A549 (cell line): ENCODE results near the gene TULP1. TPM values are rescaled to one million over a fixed set of nuclear protein-coding genes. Genes with fewer than 3 reads are reported as not detected.

Experiments
- ATAC-seq, 2 experiments: fragments of 200-7000 bp in 1 of 2; fragments of >200 bp in 1 of 2; cut with Nextera tagmentation in 1 of 2; cut with Tn5 transposase in 1 of 2; 3 replicates each; pipeline versions ENCODE4 v1.8.0 to v1.9.1; 2018 to 2020; ENCODE audit warnings: mild to moderate bottlenecking in 1 of 2, moderate library complexity in 1 of 2
- CTCF ChIA-PET: fragments of 300-600 bp; sonication (Branson Sonifier 250); formaldehyde crosslinking; extraction: SDS; loops from one replicate; lab custom pipeline; 2021; ENCODE audit warnings: antibody characterized with exemption, inconsistent platforms; lab: Yijun Ruan, JAX
- POLR2A ChIA-PET: fragments of 350-600 bp; formaldehyde crosslinking; extraction: SDS; loops from one replicate; lab custom pipeline; 2021; ENCODE audit warnings: antibody characterized with exemption, inconsistent platforms; lab: Yijun Ruan, JAX
- DNase-seq, 2 experiments: peaks; one replicate each; pipeline versions ENCODE4 v3.0.0 to v3.0.0-alpha.2; 2011 to 2016; ENCODE audit warnings: low read depth in 1 of 2, low spot score in 1 of 2
- FAIRE-seq: peaks from 2 replicates; lab custom pipeline; 2011; peaks lifted over from hg19 to GRCh38; lab: Jason Lieb, UNC
- H3K27ac ChIP-seq, 2 experiments: fragments of >200 bp; sonication (Bioruptor Twin); formaldehyde crosslinking; 3 replicates each; pipeline ENCODE4 v1.5.1; 2016 to 2017
- H3K4me1 ChIP-seq: fragments of >200 bp; sonication (Bioruptor Twin); formaldehyde crosslinking; 3 replicates; pipeline ENCODE4 v1.6.1; 2016
- H3K4me2 ChIP-seq: fragments of >200 bp; sonication (Bioruptor Twin); formaldehyde crosslinking; 3 replicates; pipeline ENCODE4 v1.6.1; 2016
- H3K4me3 ChIP-seq: fragments of >200 bp; sonication (Bioruptor Twin); formaldehyde crosslinking; 3 replicates; pipeline ENCODE4 v1.5.1; 2016
- H3K9me3 ChIP-seq: fragments of >200 bp; sonication (Bioruptor Twin); formaldehyde crosslinking; 3 replicates; pipeline ENCODE4 v1.6.1; 2016
- ATOH8 ChIP-seq: fragments of 250-450 bp; sonication (Bioruptor Pico); IDR thresholded peaks from 2 replicates; pipeline ENCODE4 v1.5.0; 2020; ENCODE audit warnings: low read depth, mild to moderate bottlenecking, moderate library complexity
- BCL3 ChIP-seq: fragments of >200 bp; sonication (Bioruptor Twin); formaldehyde crosslinking; IDR thresholded peaks from 3 replicates; pipeline ENCODE4 v1.6.1; 2016
- CBX8 ChIP-seq: fragments of 200-600 bp; sonication (generic); IDR thresholded peaks from 2 replicates; pipeline ENCODE4 v1.6.1; 2016
- CEBPB ChIP-seq, 2 experiments: fragments of >200 bp in 1 of 2; sonication (Bioruptor Twin) in 1 of 2; formaldehyde crosslinking in 1 of 2; IDR thresholded peaks; 2 replicates each; pipeline ENCODE4 v1.6.1; 2012 to 2016
- EHF ChIP-seq: fragments of 250-450 bp; sonication (Bioruptor Pico); IDR thresholded peaks from 2 replicates; pipeline ENCODE4 v1.5.0; 2020; ENCODE audit warnings: mild to moderate bottlenecking
- EHMT2 ChIP-seq: fragments of 200-600 bp; sonication (generic); IDR thresholded peaks from 2 replicates; pipeline ENCODE4 v1.6.1; 2016; ENCODE audit warnings: antibody characterized with exemption, low read depth, mild to moderate bottlenecking, moderate library complexity
- EP300 ChIP-seq, 2 experiments: fragments of >200 bp; sonication (Bioruptor Twin); formaldehyde crosslinking; IDR thresholded peaks; 2 replicates in 1 of 2; 3 replicates in 1 of 2; pipeline ENCODE4 v1.6.1; 2016 to 2017
- FOSB ChIP-seq: fragments of 250-450 bp; sonication (Bioruptor Pico); IDR thresholded peaks from 2 replicates; pipeline ENCODE4 v1.5.0; 2020; ENCODE audit warnings: mild to moderate bottlenecking, moderate library complexity
- HDAC2 ChIP-seq: fragments of 200-600 bp; sonication (generic); IDR thresholded peaks from 2 replicates; pipeline ENCODE4 v1.6.1; 2016
- HEYL ChIP-seq: fragments of 250-450 bp; sonication (Bioruptor Pico); IDR thresholded peaks from 2 replicates; pipeline ENCODE4 v1.8.0; 2021; ENCODE audit warnings: mild to moderate bottlenecking, moderate library complexity
- HOXA7 ChIP-seq: fragments of 250-450 bp; sonication (Bioruptor Pico); IDR thresholded peaks from 2 replicates; pipeline ENCODE4 v1.5.0; 2020; ENCODE audit warnings: mild to moderate bottlenecking, moderate library complexity
- HOXB5 ChIP-seq: fragments of 250-450 bp; sonication (Bioruptor Pico); IDR thresholded peaks from 2 replicates; pipeline ENCODE4 v1.5.0; 2020; ENCODE audit warnings: mild to moderate bottlenecking, moderate library complexity
- JUN ChIP-seq, 2 experiments: fragments of >200 bp; sonication (Bioruptor Twin); formaldehyde crosslinking; IDR thresholded peaks; 2 replicates in 1 of 2; 3 replicates in 1 of 2; pipeline ENCODE4 v1.6.1; 2016 to 2017
- MAFK ChIP-seq: fragments of 450-650 bp; IDR thresholded peaks from 2 replicates; pipeline ENCODE4 v1.6.1; 2014; ENCODE audit not compliant: partially characterized antibody
- MAX ChIP-seq: IDR thresholded peaks from 2 replicates; pipeline ENCODE4 v1.6.1; 2012
- MAZ ChIP-seq: fragments of 150-350 bp; IDR thresholded peaks from 2 replicates; pipeline ENCODE4 v1.6.1; 2014; ENCODE audit warnings: antibody characterized with exemption, low read depth, low read length, borderline replicate concordance
- MYC ChIP-seq: IDR thresholded peaks from 2 replicates; pipeline ENCODE4 v1.6.1; 2012; ENCODE audit warnings: mild to moderate bottlenecking, inconsistent platforms, low read length, improper control_type of control experiment, borderline replicate concordance
- NPAS2 ChIP-seq: fragments of 250-450 bp; sonication (Bioruptor Pico); IDR thresholded peaks from 2 replicates; pipeline ENCODE4 v1.8.0; 2022; ENCODE audit warnings: mild to moderate bottlenecking, moderate library complexity, borderline replicate concordance
- PBX3 ChIP-seq: IDR thresholded peaks from 2 replicates; pipeline ENCODE4 v1.6.1; 2012
- PHF8 ChIP-seq: fragments of 200-600 bp; sonication (generic); IDR thresholded peaks from 2 replicates; pipeline ENCODE4 v1.6.1; 2016; ENCODE audit warnings: low read depth, mild to moderate bottlenecking, antibody characterized with exemption, moderate library complexity, borderline replicate concordance
- POLR2A ChIP-seq: IDR thresholded peaks from 2 replicates; pipeline ENCODE4 v1.6.1; 2012; ENCODE audit warnings: mild to moderate bottlenecking, low read length
- RARB ChIP-seq: fragments of 250-450 bp; sonication (Bioruptor Pico); IDR thresholded peaks from 2 replicates; pipeline ENCODE4 v1.8.0; 2021; ENCODE audit warnings: mild to moderate bottlenecking, moderate library complexity
- RCOR1 ChIP-seq: fragments of 150-350 bp; IDR thresholded peaks from 2 replicates; pipeline ENCODE4 v1.6.1; 2014; ENCODE audit warnings: antibody characterized with exemption, low read length, low read depth
- RFX5 ChIP-seq: fragments of 450-650 bp; IDR thresholded peaks from 2 replicates; pipeline ENCODE4 v1.7.1; 2014; ENCODE audit warnings: antibody characterized with exemption, mild to moderate bottlenecking, moderate library complexity
- RNF2 ChIP-seq: fragments of 200-600 bp; sonication (generic); IDR thresholded peaks from 2 replicates; pipeline ENCODE4 v1.6.1; 2016; ENCODE audit warnings: low read depth, mild to moderate bottlenecking, antibody characterized with exemption, moderate library complexity, borderline replicate concordance
- TP53 ChIP-seq: fragments of 250-450 bp; sonication (Bioruptor Pico); IDR thresholded peaks from 2 replicates; pipeline ENCODE4 v1.5.0; 2021; ENCODE audit warnings: mild to moderate bottlenecking, moderate library complexity
- USF2 ChIP-seq: fragments of 450-650 bp; IDR thresholded peaks from 2 replicates; pipeline ENCODE4 v1.6.1; 2014; ENCODE audit warnings: antibody characterized with exemption
- ZFP36 ChIP-seq: fragments of 450-650 bp; IDR thresholded peaks from 2 replicates; pipeline ENCODE4 v1.6.1; 2014; ENCODE audit warnings: borderline replicate concordance; ENCODE audit not compliant: partially characterized antibody
- WGBS: methylation state at CpG from one replicate; pipeline ENCODE4 v1.1.6; 2017; ENCODE audit errors: missing lambda C conversion rate; 5-methylcytosine and 5-hydroxymethylcytosine counted together
- polyA plus RNA-seq, 4 experiments: library from polyadenylated mRNA; depleted of rRNA in 3 of 4; stranded (reverse); fragments of >200 nt; fragmentation: RNase III in 1 of 4; extraction: RNeasy Plus Mini Kit Qiagen cat#74134 plus additional on column Dnase treatment in 1 of 4; gene quantifications; 2 replicates in 3 of 4; 3 replicates in 1 of 4; pipeline ENCODE4 v1.2.3, GENCODE V29; 2011 to 2017

The TULP1 gene
- polyA plus RNA-seq, 2 of the 4 experiments (the other 2 are of a cell fraction), result not detected

GRCh38 chr6:35484921-35485392 lies 27.7 kb downstream of the TULP1 start:
- peaks cover 25% of the 10 kb centered on the region for H3K4me1 ChIP-seq
- peak overlapping the region in 1 of 2 experiments; percentile 82; a peak in 3 of 6 replicates for H3K27ac ChIP-seq
- H3K4me3 ChIP-seq, result no peak overlapping the region
- H3K4me2 ChIP-seq, result peak overlapping the region; percentile 38; the same call in 2 of the 3 replicates
- DNase-seq, result no peak
- 83% methylated on average over 4 of the region's 7 CpGs for WGBS
- TF ChIP-seq NPAS2, result no peak
- no peak for TF ChIP-seq EHMT2
- TF ChIP-seq RCOR1, result no peak
- TF ChIP-seq RFX5, result no peak
- no peak for TF ChIP-seq HOXB5
- no peak for TF ChIP-seq CBX8
- no peak for TF ChIP-seq CEBPB (IDR thresholded peaks at IDR 0.05)
- TF ChIP-seq ATOH8 (CRISPR knock-in tag), result no peak
- TF ChIP-seq FOSB (CRISPR knock-in tag), result no peak
- no peak for TF ChIP-seq HEYL (CRISPR knock-in tag)
- no peak for TF ChIP-seq MAFK
- no peak for TF ChIP-seq EHF
- TF ChIP-seq EP300 (IDR thresholded peaks at IDR 0.05), result no peak
- FAIRE-seq, result no peak
- POLR2A ChIA-PET, result no interaction called here
- CTCF ChIA-PET, result no interaction called here
- ATAC-seq, result peak; percentile 12 to 34; a peak in 4 of 6 replicates
- H3K9me3 ChIP-seq, result no peaks in the 10 kb centered on the region

GRCh38 chr6:35483893-35484645 lies 28.6 kb downstream of the TULP1 start:
- ChIA-PET CTCF (interaction anchor here (0.5 to 1.1 kb wide), 6 partner anchors 8 to 770 kb away, joined by 3 to 4 read pairs (median 3); partner anchors contain the start of gene PPARD), POLR2A (no interaction called here)
- FAIRE-seq, result no peak
- Histone ChIP-seq H3K9me3 (no peaks in the 10 kb centered on the region), H3K4me2 (no peak overlapping the region), H3K27ac (no peak overlapping the region; a peak in 1 of 6 replicates), H3K4me1 (peaks cover 25% of the 10 kb centered on the region), H3K4me3 (no peak overlapping the region)
- WGBS, result 93% methylated on average over 10 of the region's 13 CpGs
- DNase-seq, result no peak
- ATAC-seq, result no peak
- TF ChIP-seq HOXA7 (CRISPR knock-in tag) (no peak), ZFP36 (peak; percentile 42)

GRCh38 chr6:35483490-35483889 lies 29.2 kb downstream of the TULP1 start:
- FAIRE-seq (no peak), DNase-seq (no peak), ATAC-seq (no peak)
- no peak for TF ChIP-seq USF2
- TF ChIP-seq PBX3, result no peak
- no peak for TF ChIP-seq RNF2
- no peak for TF ChIP-seq HDAC2
- no peak for TF ChIP-seq BCL3
- TF ChIP-seq PHF8, result no peak
- no peak for TF ChIP-seq MYC
- TF ChIP-seq HOXB5, result no peak
- TF ChIP-seq RCOR1, result no peak
- TF ChIP-seq TP53, result no peak
- no peak for TF ChIP-seq MAZ
- no peak for TF ChIP-seq MAX
- TF ChIP-seq JUN (IDR thresholded peaks at IDR 0.05), result no peak
- TF ChIP-seq RARB (CRISPR knock-in tag), result no peak
- TF ChIP-seq POLR2A, result no peak
- TF ChIP-seq RFX5, result no peak
- Histone ChIP-seq H3K27ac (no peak overlapping the region), H3K9me3 (no peaks in the 10 kb centered on the region), H3K4me3 (no peak overlapping the region), H3K4me2 (no peak overlapping the region), H3K4me1 (peaks cover 24% of the 10 kb centered on the region)
- WGBS, result 94% methylated on average over 2 of the region's 3 CpGs
- CTCF ChIA-PET, result interaction anchor here (0.5 to 1.1 kb wide), 4 partner anchors 8 to 769 kb away, joined by 3 to 4 read pairs (median 3); no protein-coding TSS in a partner anchor
- POLR2A ChIA-PET, result no interaction called here
